IMR-90 (cell line): Measurements from ENCODE around the gene HSPE1. TPM values are rescaled to one million over a fixed set of nuclear protein-coding genes. Genes with fewer than 3 reads are reported as not detected.

Experiments used
- ATAC-seq: fragments of 200-7000 bp; cut with Tn5 transposase; 2 replicates; pipeline ENCODE4 v1.9.1; 2020; ENCODE audit warnings: low read depth, mild to moderate bottlenecking, moderate library complexity
- BruUV-seq: library from RNA; stranded (reverse); fragments of 400-500 nt; replicated peaks from 2 replicates; lab custom pipeline; 2021; lab: Mats Ljungman, UMichigan
- CTCF ChIA-PET: fragments of 300-600 bp; formaldehyde crosslinking; extraction: SDS; loops from one replicate; lab custom pipeline; 2021; ENCODE audit warnings: antibody characterized with exemption; lab: Yijun Ruan, JAX
- POLR2A ChIA-PET: fragments of 300-600 bp; sonication (Branson Sonifier 250); formaldehyde crosslinking; loops from one replicate; lab custom pipeline; 2022; ENCODE audit warnings: antibody characterized with exemption; ENCODE audit not compliant: unreplicated experiment; lab: Charles Lee
- DNase-seq: peaks from one replicate; pipeline ENCODE4 v3.0.0; 2013
- H2AFZ ChIP-seq: replicated peaks from 2 replicates; pipeline ENCODE3; 2013; ENCODE audit warnings: low read length, mild to moderate bottlenecking; ENCODE audit not compliant: poor library complexity
- H2AK5ac ChIP-seq: 2 replicates; pipeline ENCODE4 v1.6.1; 2013; ENCODE audit warnings: low read depth, low read length, inconsistent platforms
- H2AK9ac ChIP-seq: replicated peaks from 2 replicates; pipeline ENCODE3; 2013; ENCODE audit warnings: mild to moderate bottlenecking, low read depth, low read length, moderate library complexity; ENCODE audit not compliant: poor library complexity
- H2BK120ac ChIP-seq: 2 replicates; pipeline ENCODE4 v1.6.1; 2013; ENCODE audit warnings: low read depth, low read length, inconsistent platforms
- H2BK15ac ChIP-seq: 3 replicates; pipeline ENCODE4 v1.6.1; 2013; ENCODE audit warnings: low read depth, low read length, inconsistent platforms
- H2BK20ac ChIP-seq: 2 replicates; pipeline ENCODE4 v1.6.1; 2013; ENCODE audit warnings: low read depth, mild to moderate bottlenecking, inconsistent platforms, low read length, moderate library complexity
- H2BK5ac ChIP-seq: 2 replicates; pipeline ENCODE4 v1.6.1; 2013; ENCODE audit warnings: mild to moderate bottlenecking, low read depth, low read length, inconsistent platforms; ENCODE audit not compliant: poor library complexity, severe bottlenecking
- H3K14ac ChIP-seq: replicated peaks from 2 replicates; pipeline ENCODE4 v1.6.1; 2013; ENCODE audit warnings: low read depth, low read length, inconsistent platforms
- H3K18ac ChIP-seq: 2 replicates; pipeline ENCODE4 v1.6.1; 2013; ENCODE audit warnings: low read depth, low read length, control low read depth
- H3K23ac ChIP-seq: 2 replicates; pipeline ENCODE4 v1.6.1; 2013; ENCODE audit warnings: low read depth, low read length, inconsistent platforms
- H3K27ac ChIP-seq: 2 replicates; pipeline ENCODE4 v1.5.1; 2013; ENCODE audit warnings: mild to moderate bottlenecking, control low read depth, low read length; ENCODE audit not compliant: insufficient read depth
- H3K27me3 ChIP-seq: 2 replicates; pipeline ENCODE4 v1.6.1; 2013; ENCODE audit warnings: low read length; ENCODE audit not compliant: control insufficient read depth, insufficient read depth
- H3K36me3 ChIP-seq: 2 replicates; pipeline ENCODE4 v1.6.1; 2013; ENCODE audit warnings: low read length, mixed read lengths; ENCODE audit not compliant: control insufficient read depth, insufficient read depth
- H3K4ac ChIP-seq: 2 replicates; pipeline ENCODE4 v1.6.1; 2013; ENCODE audit warnings: low read depth, low read length, inconsistent platforms
- H3K4me1 ChIP-seq: 2 replicates; pipeline ENCODE4 v1.6.1; 2013; ENCODE audit warnings: low read length, mixed read lengths; ENCODE audit not compliant: control insufficient read depth, insufficient read depth
- H3K4me2 ChIP-seq: 2 replicates; pipeline ENCODE4 v1.6.1; 2013; ENCODE audit warnings: low read depth, mild to moderate bottlenecking, control low read depth, low read length, moderate library complexity
- H3K4me3 ChIP-seq: 2 replicates; pipeline ENCODE4 v1.5.1; 2013; ENCODE audit warnings: low read depth, mild to moderate bottlenecking, control low read depth, low read length, moderate library complexity; ENCODE audit not compliant: insufficient read depth
- H3K56ac ChIP-seq: 2 replicates; pipeline ENCODE4 v1.6.1; 2013; ENCODE audit warnings: low read length, inconsistent platforms; ENCODE audit not compliant: insufficient read depth; ENCODE audit errors: extremely low read depth
- H3K79me1 ChIP-seq, 2 experiments: 2 replicates each; pipeline ENCODE4 v1.6.1; 2013; ENCODE audit warnings: low read length in 2 of 2, inconsistent platforms in 1 of 2, low read depth in 1 of 2
- H3K9ac ChIP-seq: 2 replicates; pipeline ENCODE4 v1.6.1; 2013; ENCODE audit warnings: low read depth, low read length, control low read depth
- H3K9me1 ChIP-seq: 2 replicates; pipeline ENCODE4 v1.6.1; 2013; ENCODE audit warnings: low read length, inconsistent platforms; ENCODE audit not compliant: insufficient read depth
- H3K9me3 ChIP-seq: 2 replicates; pipeline ENCODE4 v1.6.1; 2013; ENCODE audit warnings: low read length; ENCODE audit not compliant: control insufficient read depth, insufficient read depth
- H4K20me1 ChIP-seq: 2 replicates; pipeline ENCODE4 v1.6.1; 2013; ENCODE audit warnings: low read length, inconsistent platforms; ENCODE audit not compliant: insufficient read depth
- H4K5ac ChIP-seq: 2 replicates; pipeline ENCODE4 v1.6.1; 2013; ENCODE audit warnings: mild to moderate bottlenecking, low read depth, low read length, control low read depth
- H4K8ac ChIP-seq, 2 experiments: 2 replicates each; pipeline ENCODE4 v1.6.1; 2013; ENCODE audit warnings: low read depth in 2 of 2, low read length in 2 of 2, control low read depth in 1 of 2, inconsistent platforms in 1 of 2
- H4K91ac ChIP-seq: 2 replicates; pipeline ENCODE4 v1.6.1; 2013; ENCODE audit warnings: low read depth, low read length, inconsistent platforms; ENCODE audit not compliant: insufficient read depth
- CEBPB ChIP-seq: IDR thresholded peaks from 2 replicates; pipeline ENCODE4 v1.6.1; 2012; ENCODE audit warnings: low read depth, low read length, improper control_type of control experiment
- POLR2A ChIP-seq: IDR thresholded peaks from 2 replicates; pipeline ENCODE4 v1.6.1; 2012; ENCODE audit warnings: mild to moderate bottlenecking, low read depth, low read length
- WGBS, 2 experiments: methylation state at CpG; one replicate each; pipeline versions ENCODE4 v1.1.5 to v1.1.7; 2013; ENCODE audit warnings: missing lambda C conversion rate in 2 of 2; ENCODE audit not compliant: insufficient read length in 1 of 2; ENCODE audit errors: extremely low coverage in 2 of 2; 5-methylcytosine and 5-hydroxymethylcytosine counted together
- dilution Hi-C: fragments of 300-500 bp; cut with HindIII; formaldehyde crosslinking; loops from one replicate; pipeline ENCODE4 v1.14.3; 2018; ENCODE audit warnings: low sequenced_read_pairs; ENCODE audit not compliant: unreplicated experiment
- in situ Hi-C: fragments of 300-500 bp; cut with MboI; formaldehyde crosslinking; loops from 3 replicates; pipeline ENCODE4 v1.14.3; 2019; ENCODE audit warnings: low sequenced_read_pairs, inconsistent platforms, mixed read lengths
- intact Hi-C: fragments of 100-400 bp; cut with micrococcal nuclease; formaldehyde crosslinking; loops from 2 replicates; pipeline ENCODE4 v1.10.0; 2022
- polyA plus RNA-seq, 3 experiments: library from polyadenylated mRNA; depleted of rRNA; stranded (reverse); fragments of >200 nt; gene quantifications; 2 replicates each; pipeline ENCODE4 v1.2.3, GENCODE V29; 2012; ENCODE audit warnings: low replicate concordance in 1 of 3
- total RNA-seq: library from RNA; depleted of rRNA; stranded (reverse); fragments of >200 nt; gene quantifications from 2 replicates; pipeline ENCODE4 v1.2.3, GENCODE V29; 2012
- TF ChIP-seq, protein P1 (sequence below): fragments of 150-350 bp; IDR thresholded peaks from 2 replicates; pipeline ENCODE4 v1.6.1; 2016; ENCODE audit warnings: low read depth, mild to moderate bottlenecking, low read length, moderate library complexity, borderline replicate concordance

The HSPE1 gene
- total and polyA plus RNA-seq, 2 of the 4 experiments (the other 2 are of a cell fraction): 13.3 to 93.6 TPM

DNA sequence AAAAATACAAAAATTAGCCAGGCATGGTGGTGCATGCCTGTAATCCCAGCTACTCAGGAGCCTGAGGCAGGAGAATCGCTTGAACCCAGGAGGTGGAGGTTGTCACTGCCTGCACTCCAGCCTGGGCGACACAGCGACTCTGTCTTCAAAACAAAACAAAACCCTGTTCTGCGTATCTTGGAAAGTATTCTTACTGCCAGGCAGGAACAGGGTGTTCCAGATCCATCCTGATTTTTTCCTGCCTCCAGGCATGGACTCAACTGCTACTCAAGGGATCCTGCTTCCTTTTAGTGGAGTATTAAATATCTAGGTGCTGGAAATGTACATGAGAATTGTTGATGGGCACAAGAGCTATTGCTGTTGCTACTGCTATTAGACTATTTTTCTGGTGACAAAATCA, 12.8 kb upstream of the HSPE1 start:
- BruUV-seq: no TSS peak
- DNase-seq: no peak
- Histone ChIP-seq H2AFZ (no peak overlapping the region), H4K5ac (no peak overlapping the region), H3K23ac (no peak overlapping the region), H3K4me2 (no peak overlapping the region), H4K91ac (no peak overlapping the region), H3K27me3 (no peaks in the 10 kb centered on the region), H3K9ac (no peak overlapping the region), H2BK5ac (no peak overlapping the region), H3K56ac (no peak overlapping the region), H2AK5ac (no peak overlapping the region), H3K36me3 (peaks cover 43% of the 10 kb centered on the region), H3K79me1 (peaks cover 4 to 7% of the 10 kb centered on the region in 2 experiments; a peak in 3 of 4 replicates), H3K4ac (no peak overlapping the region), H2AK9ac (no peak overlapping the region), H3K18ac (no peak overlapping the region), H3K14ac (no peak overlapping the region), H2BK20ac (no peak overlapping the region), H3K4me1 (no peaks in the 10 kb centered on the region), H4K8ac (no peak overlapping the region), H2BK15ac (no peak overlapping the region), H3K9me3 (peaks cover 10% of the 10 kb centered on the region), H4K20me1 (no peaks in the 10 kb centered on the region), H3K4me3 (no peak overlapping the region), H2BK120ac (no peak overlapping the region), H3K9me1 (no peaks in the 10 kb centered on the region; the same call in 1 of the 2 replicates), H3K27ac (no peak overlapping the region)
- ChIA-PET POLR2A (no interaction called here), CTCF (no interaction called here)
- dilution Hi-C loops (no loop called here), intact Hi-C loops (no loop called here), in situ Hi-C loops (no loop called here)
- WGBS, 2 experiments: 100% methylated on average over 3 of the region's 4 CpGs; no CpG with 5 or more reads in 1 of the 2 experiments
- no peak for ATAC-seq
- TF ChIP-seq POLR2A: no peak
- TF ChIP-seq CEBPB: no peak
- TF ChIP-seq, protein P1, sequence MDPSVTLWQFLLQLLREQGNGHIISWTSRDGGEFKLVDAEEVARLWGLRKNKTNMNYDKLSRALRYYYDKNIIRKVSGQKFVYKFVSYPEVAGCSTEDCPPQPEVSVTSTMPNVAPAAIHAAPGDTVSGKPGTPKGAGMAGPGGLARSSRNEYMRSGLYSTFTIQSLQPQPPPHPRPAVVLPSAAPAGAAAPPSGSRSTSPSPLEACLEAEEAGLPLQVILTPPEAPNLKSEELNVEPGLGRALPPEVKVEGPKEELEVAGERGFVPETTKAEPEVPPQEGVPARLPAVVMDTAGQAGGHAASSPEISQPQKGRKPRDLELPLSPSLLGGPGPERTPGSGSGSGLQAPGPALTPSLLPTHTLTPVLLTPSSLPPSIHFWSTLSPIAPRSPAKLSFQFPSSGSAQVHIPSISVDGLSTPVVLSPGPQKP: no peak
